Measurements from ENCODE around the gene LRRC63.

DNA sequence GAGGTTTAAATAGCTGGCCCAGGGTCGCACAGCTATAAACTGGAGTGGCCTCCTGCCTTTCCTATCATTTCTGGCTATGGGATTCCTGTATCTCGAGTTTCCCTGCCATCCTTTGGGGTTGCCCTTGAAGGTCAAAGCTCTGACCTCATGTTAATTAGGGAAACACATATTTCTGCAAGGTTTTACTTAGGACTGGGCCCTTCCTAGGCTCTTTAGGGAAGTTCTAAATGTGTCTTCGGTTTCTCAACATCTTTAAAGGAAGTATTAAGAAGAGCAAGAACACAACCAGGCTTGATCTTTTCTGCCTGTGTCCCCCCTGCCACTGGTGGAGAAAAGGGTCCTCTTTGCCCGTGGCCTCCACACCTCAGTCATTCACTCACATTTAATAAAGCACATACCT is 40.5 kb upstream of the LRRC63 start:
- TF ChIP-seq, protein P1, sequence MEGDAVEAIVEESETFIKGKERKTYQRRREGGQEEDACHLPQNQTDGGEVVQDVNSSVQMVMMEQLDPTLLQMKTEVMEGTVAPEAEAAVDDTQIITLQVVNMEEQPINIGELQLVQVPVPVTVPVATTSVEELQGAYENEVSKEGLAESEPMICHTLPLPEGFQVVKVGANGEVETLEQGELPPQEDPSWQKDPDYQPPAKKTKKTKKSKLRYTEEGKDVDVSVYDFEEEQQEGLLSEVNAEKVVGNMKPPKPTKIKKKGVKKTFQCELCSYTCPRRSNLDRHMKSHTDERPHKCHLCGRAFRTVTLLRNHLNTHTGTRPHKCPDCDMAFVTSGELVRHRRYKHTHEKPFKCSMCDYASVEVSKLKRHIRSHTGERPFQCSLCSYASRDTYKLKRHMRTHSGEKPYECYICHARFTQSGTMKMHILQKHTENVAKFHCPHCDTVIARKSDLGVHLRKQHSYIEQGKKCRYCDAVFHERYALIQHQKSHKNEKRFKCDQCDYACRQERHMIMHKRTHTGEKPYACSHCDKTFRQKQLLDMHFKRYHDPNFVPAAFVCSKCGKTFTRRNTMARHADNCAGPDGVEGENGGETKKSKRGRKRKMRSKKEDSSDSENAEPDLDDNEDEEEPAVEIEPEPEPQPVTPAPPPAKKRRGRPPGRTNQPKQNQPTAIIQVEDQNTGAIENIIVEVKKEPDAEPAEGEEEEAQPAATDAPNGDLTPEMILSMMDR (IDR thresholded peaks at IDR 0.05) = no peak
- no peak for TF ChIP-seq POLR2A (IDR thresholded peaks at IDR 0.05)
- no peak for TF ChIP-seq POLR2AphosphoS5 (IDR thresholded peaks at IDR 0.05; ENCODE audit: insufficient read depth in 1 of 2, low read depth in 1 of 2)
